Measurements from ENCODE around the gene AURKB. TPM values are rescaled to one million over a fixed set of nuclear protein-coding genes. Genes with fewer than 3 reads are reported as not detected.

The AURKB gene
- total and polyA plus RNA-seq, 2 of the 13 experiments (the other 11 are each of a cell fraction or from before 2014, with no cell fraction given) = 29.5 to 75.3 TPM

- no peak for TF ChIP-seq ZNF646 (CRISPR knock-in tag; IDR thresholded peaks at IDR 0.05)
- no peak for TF ChIP-seq ZNF780A (CRISPR knock-in tag; IDR thresholded peaks at IDR 0.05)
- no peak for TF ChIP-seq IKZF4 (CRISPR knock-in tag; IDR thresholded peaks at IDR 0.05; ENCODE audit: borderline replicate concordance, low read depth, not compliant biosample characterization)
- TF ChIP-seq MEIS1 (CRISPR knock-in tag; IDR thresholded peaks at IDR 0.05; ENCODE audit: borderline replicate concordance) = no peak; the same call in 1 of the 2 replicates
- no peak for TF ChIP-seq ZNF136 (CRISPR knock-in tag; IDR thresholded peaks at IDR 0.05; ENCODE audit: low read depth)
- TF ChIP-seq ZMAT3 (CRISPR knock-in tag; conservative IDR thresholded peaks at IDR 0.05) = no peak
- TF ChIP-seq IRF1 (CRISPR knock-in tag; IDR thresholded peaks at IDR 0.05; ENCODE audit: low read depth) = no peak
Observed at GRCh38 chr17:8248751-8249607, 38.6 kb upstream of the AURKB start, which contains the start of gene PFAS (continued).

Measured in HepG2 (cell line).